ENCODE results near the gene CD200R1. TPM values are rescaled to one million over a fixed set of nuclear protein-coding genes. Genes with fewer than 3 reads are reported as not detected.
A peak's percentile ranks its signal among the peaks of the same experiment; 100 is the strongest.

The CD200R1 gene
- total and polyA plus RNA-seq, 2 donors (not counting 1 experiment from before 2014, with no cell fraction given), result 3.6 to 3.7 TPM

DNA sequence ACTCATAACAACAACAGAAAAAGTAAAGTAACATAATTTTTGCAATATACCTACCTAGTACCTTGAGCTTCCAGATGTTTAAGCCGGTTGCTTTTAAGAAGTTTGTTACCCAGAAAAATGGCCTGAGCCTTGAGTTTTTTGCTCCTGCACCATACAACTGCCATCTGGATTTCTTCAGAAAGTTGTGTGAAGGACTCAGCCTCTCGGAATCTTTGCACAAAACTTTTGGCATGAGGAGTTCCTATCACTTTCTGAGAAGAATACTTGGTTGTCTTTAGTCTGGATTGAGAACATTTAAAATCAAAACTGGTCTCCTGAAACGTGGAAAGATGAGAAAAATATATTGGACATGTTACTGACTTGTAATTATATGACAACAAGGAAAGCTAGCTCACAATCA is 33.2 kb upstream of the CD200R1 start:
- Histone ChIP-seq H3K4me1 (ENCODE audit: control insufficient read depth in 2 of 2, insufficient read depth in 2 of 2, low read length in 2 of 2) (no peaks in the 10 kb centered on the region), H3K4me2 (replicated peaks; ENCODE audit: low read depth, low read length, poor library complexity, severe bottlenecking) (no peak overlapping the region), H3K27ac (ENCODE audit: low read length in 2 of 2) (no peak overlapping the region), H3K79me2 (ENCODE audit: control insufficient read depth, insufficient read depth, low read length) (no peaks in the 10 kb centered on the region), H4K20me1 (ENCODE audit: control insufficient read depth, insufficient read depth, low read length, poor library complexity, severe bottlenecking) (peaks cover 6% of the 10 kb centered on the region), H3K27me3 (replicated peaks in 1 of 4; ENCODE audit: control extremely low read depth in 1 of 4, control insufficient read depth in 3 of 4, insufficient read depth in 4 of 4, low read length in 3 of 4) (no peaks in the 10 kb centered on the region), H2AFZ (ENCODE audit: insufficient read depth, low read depth, low read length, poor library complexity, severe bottlenecking) (no peak overlapping the region), H3K36me3 (replicated peaks in 1 of 2; ENCODE audit: control extremely low read depth in 1 of 2, control insufficient read depth in 1 of 2, extremely low read depth in 1 of 2, insufficient read depth in 2 of 2, low read length in 1 of 2) (peaks cover 25 to 76% of the 10 kb centered on the region in 2 experiments), H3K9me3 (ENCODE audit: control extremely low read depth in 1 of 3, control insufficient read depth in 2 of 3, insufficient read depth in 1 of 3, low read length in 2 of 3) (no peaks in the 10 kb centered on the region), H3K9ac (ENCODE audit: low read length) (no peak overlapping the region), H3K4me3 (ENCODE audit: control extremely low read depth in 1 of 5, extremely low read depth in 1 of 5, insufficient read depth in 1 of 5, low read depth in 2 of 5, low read length in 4 of 5) (no peak overlapping the region)
- no peak for DNase-seq
- no peaks in the 10 kb centered on the region for H3K9me3 Mint-ChIP-seq (ENCODE audit: insufficient read depth)
- TF ChIP-seq CTCF (IDR thresholded peaks at IDR 0.05) (no peak), EZH2 (IDR thresholded peaks at IDR 0.05; ENCODE audit: borderline replicate concordance, insufficient read depth, low read depth, low read length, poor library complexity, severe bottlenecking) (no peak)
- no peak for ATAC-seq (ENCODE audit: low read depth)
- CTCF ChIA-PET, result interaction anchor here (1.1 kb wide), 1 partner anchor 273 kb away, joined by 5 read pairs; no protein-coding TSS in a partner anchor
- no peak overlapping the region for H3K4me3 Mint-ChIP-seq
- intact Hi-C loops (cut with micrococcal nuclease), result no loop called here
- H3K4me1 Mint-ChIP-seq, result peaks cover 4% of the 10 kb centered on the region
- POLR2A ChIA-PET, result no interaction called here
- H3K27ac Mint-ChIP-seq, result no peak overlapping the region
- no peaks in the 10 kb centered on the region for H3K27me3 Mint-ChIP-seq
- WGBS (ENCODE audit: insufficient coverage), result 100% methylated on average over 1 of the region's 3 CpGs

DNA sequence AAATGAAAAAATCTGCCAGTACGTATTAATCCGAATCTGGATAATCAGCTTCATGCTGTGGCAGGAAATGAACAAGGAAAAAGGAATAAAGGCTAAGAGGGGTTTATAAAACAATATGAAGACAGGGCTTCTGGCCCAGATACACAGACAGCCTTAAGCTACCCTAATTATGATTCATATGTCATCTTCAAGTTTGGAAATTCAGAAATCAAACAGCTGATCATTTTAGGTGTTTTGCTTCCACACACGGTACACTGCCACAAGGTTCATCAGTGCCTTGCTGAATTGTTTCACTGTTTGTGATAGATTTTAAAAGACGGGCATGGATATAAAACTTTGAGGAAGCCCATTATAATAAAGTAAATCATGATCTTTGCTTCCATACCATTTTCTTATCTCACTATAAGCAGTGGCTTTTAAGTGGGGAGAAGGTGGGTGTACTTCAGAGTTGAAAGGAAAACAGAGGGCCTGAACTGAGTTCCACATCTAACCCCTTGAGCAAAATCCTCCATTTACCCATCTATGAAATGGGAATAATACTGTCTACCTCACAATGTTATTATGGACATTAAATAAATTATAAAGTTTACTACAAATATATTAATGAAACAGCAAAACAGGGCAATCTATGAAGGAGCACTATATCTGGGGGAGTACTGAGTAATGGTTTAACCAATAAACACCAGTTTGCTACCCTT is 31.6 kb upstream of the CD200R1 start:
- intact Hi-C loops (cut with micrococcal nuclease), result no loop called here
- peak overlapping the region; percentile 53 for H3K27ac Mint-ChIP-seq
- H3K4me1 Mint-ChIP-seq, result peaks cover 4% of the 10 kb centered on the region

More for the DNA sequence above, 31.6 kb upstream of the CD200R1 start:
- Histone ChIP-seq H3K27me3 (replicated peaks in 1 of 4; ENCODE audit: control extremely low read depth in 1 of 4, control insufficient read depth in 3 of 4, insufficient read depth in 4 of 4, low read length in 3 of 4) (no peaks in the 10 kb centered on the region), H3K9ac (ENCODE audit: low read length) (no peak overlapping the region), H3K79me2 (ENCODE audit: control insufficient read depth, insufficient read depth, low read length) (no peaks in the 10 kb centered on the region), H3K4me1 (ENCODE audit: control insufficient read depth in 2 of 2, insufficient read depth in 2 of 2, low read length in 2 of 2) (no peaks in the 10 kb centered on the region), H3K36me3 (replicated peaks in 1 of 2; ENCODE audit: control extremely low read depth in 1 of 2, control insufficient read depth in 1 of 2, extremely low read depth in 1 of 2, insufficient read depth in 2 of 2, low read length in 1 of 2) (peaks cover 22 to 80% of the 10 kb centered on the region in 2 experiments), H3K9me3 (ENCODE audit: control extremely low read depth in 1 of 3, control insufficient read depth in 2 of 3, insufficient read depth in 1 of 3, low read length in 2 of 3) (no peaks in the 10 kb centered on the region), H3K4me3 (ENCODE audit: control extremely low read depth in 1 of 5, extremely low read depth in 1 of 5, insufficient read depth in 1 of 5, low read depth in 2 of 5, low read length in 4 of 5) (no peak overlapping the region), H3K4me2 (replicated peaks; ENCODE audit: low read depth, low read length, poor library complexity, severe bottlenecking) (no peak overlapping the region), H2AFZ (ENCODE audit: insufficient read depth, low read depth, low read length, poor library complexity, severe bottlenecking) (no peak overlapping the region), H4K20me1 (ENCODE audit: control insufficient read depth, insufficient read depth, low read length, poor library complexity, severe bottlenecking) (peaks cover 6% of the 10 kb centered on the region), H3K27ac (ENCODE audit: low read length in 2 of 2) (no peak overlapping the region)
- ChIA-PET CTCF (interaction anchor here (0.8 to 1.0 kb wide), 2 partner anchors 29 to 365 kb away, joined by 3 read pairs; no protein-coding TSS in a partner anchor), POLR2A (interaction anchor here (0.6 to 1.0 kb wide), 2 partner anchors 16 to 911 kb away, joined by 3 to 12 read pairs; partner anchors contain the start of gene GTPBP8)
- TF ChIP-seq CTCF (IDR thresholded peaks at IDR 0.05) (no peak), EZH2 (IDR thresholded peaks at IDR 0.05; ENCODE audit: borderline replicate concordance, insufficient read depth, low read depth, low read length, poor library complexity, severe bottlenecking) (no peak)
- DNase-seq, result no peak
- no peaks in the 10 kb centered on the region for H3K27me3 Mint-ChIP-seq
- H3K9me3 Mint-ChIP-seq (ENCODE audit: insufficient read depth), result no peaks in the 10 kb centered on the region
- H3K4me3 Mint-ChIP-seq, result no peak overlapping the region
- no CpG with 5 or more reads among the region's 4 CpGs for WGBS (ENCODE audit: insufficient coverage)
- ATAC-seq (ENCODE audit: low read depth), result no peak
